ENCODE data around the gene CLEC2L. TPM values are rescaled to one million over a fixed set of nuclear protein-coding genes. Genes with fewer than 3 reads are reported as not detected.

Gene CLEC2L
- total RNA-seq, 1 experiment from 2014 or later: not detected

- no peaks in the 10 kb centered on the region for H3K9me3 Mint-ChIP-seq (ENCODE audit: low read depth, unreplicated experiment)
- BruUV-seq (replicated peaks): no TSS peak
Observed at GRCh38 chr7:139585042-139585441, 61.6 kb downstream of the CLEC2L start.

GRCh38 chr7:139586286-139586685 lies 62.8 kb downstream of the CLEC2L start:
- no peak overlapping the region for H3K4me3 Mint-ChIP-seq (ENCODE audit: low read depth, unreplicated experiment)
- H3K27me3 Mint-ChIP-seq (ENCODE audit: unreplicated experiment): no peaks in the 10 kb centered on the region
- intact Hi-C loops (cut with micrococcal nuclease; ENCODE audit: unreplicated experiment): no loop called here
- H3K4me1 Mint-ChIP-seq (ENCODE audit: low read depth, unreplicated experiment): no peaks in the 10 kb centered on the region
- H3K27ac Mint-ChIP-seq (ENCODE audit: unreplicated experiment): no peak overlapping the region
- peaks cover 7% of the 10 kb centered on the region for H3K36me3 Mint-ChIP-seq (ENCODE audit: insufficient read depth, unreplicated experiment)
- DNase-seq: no peak
- CTCF ChIA-PET: no interaction called here
- H3K9me3 Mint-ChIP-seq (ENCODE audit: low read depth, unreplicated experiment): no peaks in the 10 kb centered on the region
- no peak for TF ChIP-seq CTCF (IDR thresholded peaks at IDR 0.05; ENCODE audit: unreplicated experiment)
- BruUV-seq (replicated peaks): no TSS peak

More at GRCh38 chr7:139585042-139585441, 61.6 kb downstream of the CLEC2L start:
- no peak for TF ChIP-seq CTCF (IDR thresholded peaks at IDR 0.05; ENCODE audit: unreplicated experiment)
- no peak for DNase-seq
- H3K4me3 Mint-ChIP-seq (ENCODE audit: low read depth, unreplicated experiment): no peak overlapping the region
- H3K27me3 Mint-ChIP-seq (ENCODE audit: unreplicated experiment): no peaks in the 10 kb centered on the region
- H3K27ac Mint-ChIP-seq (ENCODE audit: unreplicated experiment): no peak overlapping the region
- CTCF ChIA-PET: interaction anchor here (0.5 kb wide), 2 partner anchors 531 to 1147 kb away, joined by 5 to 7 read pairs; no protein-coding TSS in a partner anchor
- H3K36me3 Mint-ChIP-seq (ENCODE audit: insufficient read depth, unreplicated experiment): peaks cover 4% of the 10 kb centered on the region
- intact Hi-C loops (cut with micrococcal nuclease; ENCODE audit: unreplicated experiment): no loop called here
- H3K4me1 Mint-ChIP-seq (ENCODE audit: low read depth, unreplicated experiment): no peaks in the 10 kb centered on the region

- H3K9me3 Mint-ChIP-seq (ENCODE audit: low read depth, unreplicated experiment): no peaks in the 10 kb centered on the region
- CTCF ChIA-PET: no interaction called here
- H3K27ac Mint-ChIP-seq (ENCODE audit: unreplicated experiment): no peak overlapping the region
- intact Hi-C loops (cut with micrococcal nuclease; ENCODE audit: unreplicated experiment): no loop called here
- no TSS peak for BruUV-seq (replicated peaks)
- no peak overlapping the region for H3K4me3 Mint-ChIP-seq (ENCODE audit: low read depth, unreplicated experiment)
- no peak for TF ChIP-seq CTCF (IDR thresholded peaks at IDR 0.05; ENCODE audit: unreplicated experiment)
- no peak for DNase-seq
- H3K4me1 Mint-ChIP-seq (ENCODE audit: low read depth, unreplicated experiment): no peaks in the 10 kb centered on the region
- H3K27me3 Mint-ChIP-seq (ENCODE audit: unreplicated experiment): no peaks in the 10 kb centered on the region
- H3K36me3 Mint-ChIP-seq (ENCODE audit: insufficient read depth, unreplicated experiment): peaks cover 9% of the 10 kb centered on the region
Observed at GRCh38 chr7:139587535-139587934, 64.0 kb downstream of the CLEC2L start.

GRCh38 chr7:139588632-139589031 lies 65.1 kb downstream of the CLEC2L start:
- H3K4me3 Mint-ChIP-seq (ENCODE audit: low read depth, unreplicated experiment): no peak overlapping the region
- H3K9me3 Mint-ChIP-seq (ENCODE audit: low read depth, unreplicated experiment): no peaks in the 10 kb centered on the region
- no peaks in the 10 kb centered on the region for H3K27me3 Mint-ChIP-seq (ENCODE audit: unreplicated experiment)
- intact Hi-C loops (cut with micrococcal nuclease; ENCODE audit: unreplicated experiment): no loop called here
- DNase-seq: no peak
- no peak for TF ChIP-seq CTCF (IDR thresholded peaks at IDR 0.05; ENCODE audit: unreplicated experiment)
- no peaks in the 10 kb centered on the region for H3K4me1 Mint-ChIP-seq (ENCODE audit: low read depth, unreplicated experiment)
- H3K36me3 Mint-ChIP-seq (ENCODE audit: insufficient read depth, unreplicated experiment): peaks cover 9% of the 10 kb centered on the region
- CTCF ChIA-PET: interaction anchor here (0.7 kb wide), 1 partner anchor 81 kb away, joined by 4 read pairs; no protein-coding TSS in a partner anchor
- no peak overlapping the region for H3K27ac Mint-ChIP-seq (ENCODE audit: unreplicated experiment)
- BruUV-seq (replicated peaks): no TSS peak

All from Calu3 (cell line).